ENCODE results near the gene SERPINI1. TPM values are rescaled to one million over a fixed set of nuclear protein-coding genes. Genes with fewer than 3 reads are reported as not detected.

The SERPINI1 gene, protein sequence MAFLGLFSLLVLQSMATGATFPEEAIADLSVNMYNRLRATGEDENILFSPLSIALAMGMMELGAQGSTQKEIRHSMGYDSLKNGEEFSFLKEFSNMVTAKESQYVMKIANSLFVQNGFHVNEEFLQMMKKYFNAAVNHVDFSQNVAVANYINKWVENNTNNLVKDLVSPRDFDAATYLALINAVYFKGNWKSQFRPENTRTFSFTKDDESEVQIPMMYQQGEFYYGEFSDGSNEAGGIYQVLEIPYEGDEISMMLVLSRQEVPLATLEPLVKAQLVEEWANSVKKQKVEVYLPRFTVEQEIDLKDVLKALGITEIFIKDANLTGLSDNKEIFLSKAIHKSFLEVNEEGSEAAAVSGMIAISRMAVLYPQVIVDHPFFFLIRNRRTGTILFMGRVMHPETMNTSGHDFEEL
- 7.3 and 25.3 TPM in 2 replicates for total RNA-seq (2014; rRNA removed; shearing (Covaris generic))
- 9.8 and 10.2 TPM in 2 replicates for polyA plus RNA-seq (2016; fragmentation: Nextera tagmentation; extraction: Ambion mirVana)

DNA sequence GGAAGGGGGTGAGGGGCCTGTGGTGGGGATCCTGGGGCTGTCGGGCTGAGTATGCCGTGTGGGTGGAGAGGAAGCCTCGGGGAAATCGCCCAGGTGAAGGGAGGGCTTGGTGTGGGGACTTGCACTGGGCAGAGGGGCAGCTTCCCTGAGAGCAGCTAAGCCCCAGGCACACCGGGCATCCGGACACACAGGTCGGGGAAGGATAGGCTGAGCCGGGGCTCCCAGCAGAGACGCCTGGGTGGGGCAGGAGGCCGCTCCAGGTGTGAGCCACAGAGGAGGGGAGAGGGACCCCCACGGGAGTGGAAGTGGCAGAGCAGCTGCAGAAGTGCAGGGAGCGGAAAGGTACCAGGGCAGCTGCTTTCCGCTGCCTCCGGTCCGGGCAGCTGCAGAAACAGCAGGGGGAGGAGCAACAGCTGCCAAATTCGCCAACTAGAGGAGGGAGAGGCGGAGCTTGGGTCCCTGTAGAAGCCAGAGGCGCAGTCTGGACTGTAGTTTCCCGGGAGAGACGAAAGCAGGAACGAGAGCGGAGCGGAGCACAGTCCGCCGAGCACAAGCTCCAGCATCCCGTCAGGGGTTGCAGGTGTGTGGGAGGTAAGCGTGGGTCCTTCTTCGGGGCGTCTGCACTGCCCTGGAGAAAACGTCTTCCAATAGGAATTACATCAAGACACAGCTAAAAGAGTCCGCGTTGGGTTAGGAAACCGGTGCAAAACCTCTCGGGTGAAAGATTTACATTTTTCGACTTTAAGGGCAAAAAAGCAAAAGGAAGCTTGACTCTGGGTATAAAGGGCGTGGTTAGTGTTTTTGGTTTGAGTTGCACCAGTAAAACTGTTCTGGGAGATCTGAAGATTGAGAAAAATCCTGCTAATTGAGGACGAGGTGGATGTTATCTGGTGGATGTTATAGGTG is at the start of gene SERPINI1:
SERPINI1 (plus strand) TSS at position 489 of the 906 bp plus-strand sequence. CDS start 53,408 bp downstream, outside the sequence.
- Histone ChIP-seq H3F3A (ENCODE audit: insufficient read depth) (no peaks in the 10 kb centered on the region; the same call in 1 of the 2 replicates), H3K27me3 (replicated peaks; ENCODE audit: insufficient read depth) (no peaks in the 10 kb centered on the region), H2AFZ (peak within 1 kb of the TSS; percentile 97), H3K36me3 (ENCODE audit: low read depth) (no peaks in the 10 kb centered on the region), H3K9me3 (ENCODE audit: low read depth) (no peaks in the 10 kb centered on the region), H3K27ac (peak within 1 kb of the TSS; percentile 89), H3K9ac (peak within 1 kb of the TSS; percentile 96), H3K9me2 (ENCODE audit: insufficient read depth) (no peaks in the 10 kb centered on the region), H3K79me2 (ENCODE audit: insufficient read depth) (peaks cover 41% of the 10 kb centered on the region), H4K20me1 (ENCODE audit: insufficient read depth) (no peaks in the 10 kb centered on the region), H3K4me2 (ENCODE audit: unreplicated experiment) (peak within 1 kb of the TSS; percentile 98), H3K4me3 (peak within 1 kb of the TSS; percentile 98), H3K4me1 (ENCODE audit: insufficient read depth) (peaks cover 17% of the 10 kb centered on the region)
- WGBS, 2 experiments (ENCODE audit: low coverage in 1 of 2, low lambda C conversion rate in 2 of 2, missing lambda C conversion rate in 2 of 2): 0 to 2% methylated on average over 34 to 37 of the region's 37 CpGs
- TF ChIP-seq EZH2phosphoT487 (IDR thresholded peaks at IDR 0.05; ENCODE audit: insufficient read depth, low read depth): no peak
- TF ChIP-seq EZH2 (IDR thresholded peaks at IDR 0.05; ENCODE audit: insufficient read depth, poor library complexity, severe bottlenecking): no peak
- in situ Hi-C loops (cut with MboI): no loop called here
- peak; percentile 97 for DNase-seq

DNA sequence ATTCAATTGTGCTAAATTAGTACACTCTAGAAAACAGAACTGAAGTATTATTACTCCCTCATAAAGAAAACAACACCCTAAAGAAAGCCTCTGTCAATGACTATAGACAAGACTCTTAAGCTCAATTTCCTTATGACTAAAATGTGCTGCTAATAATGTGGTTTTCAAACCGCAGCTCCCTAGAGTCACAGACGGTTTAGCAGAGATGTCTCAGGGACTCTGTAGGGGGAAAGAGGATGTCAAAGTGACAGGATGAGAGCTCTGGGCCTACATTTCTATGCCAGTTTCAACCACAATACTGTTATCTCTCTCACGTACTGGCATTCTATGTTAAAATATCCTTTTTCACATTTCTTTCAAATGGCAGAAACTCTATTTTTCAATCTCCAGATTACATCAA is 44.2 kb upstream of the SERPINI1 start:
- no peaks in the 10 kb centered on the region for H3K9me3 ChIP-seq (ENCODE audit: low read depth)
- in situ Hi-C loops (cut with MboI): no loop called here
- H3K4me3 ChIP-seq: no peak overlapping the region
- DNase-seq: no peak
- H3K9ac ChIP-seq: no peak overlapping the region
- H3K4me1 ChIP-seq (ENCODE audit: insufficient read depth): no peaks in the 10 kb centered on the region
- H3K79me2 ChIP-seq (ENCODE audit: insufficient read depth): peaks cover 1% of the 10 kb centered on the region; the same call in 1 of the 2 replicates
- H3K27me3 ChIP-seq (replicated peaks; ENCODE audit: insufficient read depth): no peaks in the 10 kb centered on the region
- no peak overlapping the region for H3K27ac ChIP-seq
- no peaks in the 10 kb centered on the region for H4K20me1 ChIP-seq (ENCODE audit: insufficient read depth)
- H2AFZ ChIP-seq: no peak overlapping the region
- no peaks in the 10 kb centered on the region for H3K9me2 ChIP-seq (ENCODE audit: insufficient read depth)
- H3F3A ChIP-seq (ENCODE audit: insufficient read depth): no peaks in the 10 kb centered on the region
- H3K36me3 ChIP-seq (ENCODE audit: low read depth): peaks cover 28% of the 10 kb centered on the region
- 91 to 96% methylated on average over 3 of the region's 3 CpGs for WGBS, 2 experiments (ENCODE audit: low coverage in 1 of 2, low lambda C conversion rate in 2 of 2, missing lambda C conversion rate in 2 of 2)
- no peak for TF ChIP-seq EZH2phosphoT487 (IDR thresholded peaks at IDR 0.05; ENCODE audit: insufficient read depth, low read depth)
- no peak for TF ChIP-seq EZH2 (IDR thresholded peaks at IDR 0.05; ENCODE audit: insufficient read depth, poor library complexity, severe bottlenecking)
- H3K4me2 ChIP-seq (ENCODE audit: unreplicated experiment): no peak overlapping the region

DNA sequence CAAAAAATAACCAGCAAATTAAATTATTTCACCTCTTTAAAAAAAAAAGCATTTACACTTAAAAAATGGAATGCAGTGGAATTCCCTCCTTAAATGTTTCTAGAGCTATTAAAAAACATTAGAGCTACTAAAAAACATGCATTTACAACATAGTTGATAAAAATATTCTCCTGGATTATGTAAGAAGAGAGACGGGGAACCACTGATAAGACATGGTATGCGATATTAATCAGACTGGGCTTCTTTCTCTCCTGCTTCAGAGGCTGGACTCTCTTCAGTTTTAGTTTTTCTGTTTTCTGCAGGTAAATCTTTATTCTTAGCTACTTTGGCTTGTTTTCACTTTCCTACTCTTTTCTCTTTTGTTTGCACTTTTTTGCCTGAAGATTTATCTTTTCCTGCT is 41.4 kb upstream of the SERPINI1 start:
- Histone ChIP-seq H3K4me1 (ENCODE audit: insufficient read depth) (no peaks in the 10 kb centered on the region), H2AFZ (no peak overlapping the region), H4K20me1 (ENCODE audit: insufficient read depth) (no peaks in the 10 kb centered on the region), H3K9me2 (ENCODE audit: insufficient read depth) (no peaks in the 10 kb centered on the region), H3K4me3 (no peak overlapping the region), H3K79me2 (ENCODE audit: insufficient read depth) (peaks cover 27% of the 10 kb centered on the region), H3K27me3 (replicated peaks; ENCODE audit: insufficient read depth) (no peaks in the 10 kb centered on the region), H3K36me3 (ENCODE audit: low read depth) (peaks cover 42% of the 10 kb centered on the region; the same call in 1 of the 2 replicates), H3K9me3 (ENCODE audit: low read depth) (no peaks in the 10 kb centered on the region), H3K27ac (no peak overlapping the region), H3K9ac (no peak overlapping the region), H3F3A (ENCODE audit: insufficient read depth) (no peaks in the 10 kb centered on the region), H3K4me2 (ENCODE audit: unreplicated experiment) (no peak overlapping the region)
- TF ChIP-seq EZH2phosphoT487 (IDR thresholded peaks at IDR 0.05; ENCODE audit: insufficient read depth, low read depth) (no peak), EZH2 (IDR thresholded peaks at IDR 0.05; ENCODE audit: insufficient read depth, poor library complexity, severe bottlenecking) (no peak)
- no peak for DNase-seq
- 95 to 98% methylated on average over 2 of the region's 2 CpGs for WGBS, 2 experiments (ENCODE audit: low coverage in 1 of 2, low lambda C conversion rate in 2 of 2, missing lambda C conversion rate in 2 of 2)
- in situ Hi-C loops (cut with MboI): no loop called here

DNA sequence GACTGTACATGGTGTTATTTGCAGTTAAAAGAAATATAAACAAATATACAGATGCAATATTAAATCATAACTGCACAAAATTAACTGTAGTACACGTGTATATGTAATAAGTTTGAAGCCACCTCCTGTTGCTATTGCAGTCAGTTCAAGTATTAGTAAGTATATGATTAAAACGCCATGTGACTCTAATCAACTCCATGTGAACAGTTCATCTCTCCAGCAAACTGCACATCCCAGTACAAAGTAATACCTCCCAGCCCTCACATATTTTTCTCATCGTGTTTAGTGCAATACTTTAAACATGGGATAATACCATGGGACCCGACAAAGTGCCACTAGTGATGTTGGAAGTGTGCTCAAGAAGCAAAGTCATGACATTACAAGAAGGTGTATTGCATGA is 35.5 kb upstream of the SERPINI1 start:
- no peaks in the 10 kb centered on the region for H3K27me3 ChIP-seq (replicated peaks; ENCODE audit: insufficient read depth)
- no peak overlapping the region for H3K27ac ChIP-seq
- H3K4me2 ChIP-seq (ENCODE audit: unreplicated experiment): no peak overlapping the region
- TF ChIP-seq EZH2phosphoT487 (IDR thresholded peaks at IDR 0.05; ENCODE audit: insufficient read depth, low read depth): no peak
- TF ChIP-seq EZH2 (IDR thresholded peaks at IDR 0.05; ENCODE audit: insufficient read depth, poor library complexity, severe bottlenecking): no peak
- H3K4me1 ChIP-seq (ENCODE audit: insufficient read depth): no peaks in the 10 kb centered on the region
- no peak overlapping the region for H3K9ac ChIP-seq
- no peak overlapping the region for H3K4me3 ChIP-seq
- H3K36me3 ChIP-seq (ENCODE audit: low read depth): peaks cover 34% of the 10 kb centered on the region; the same call in 1 of the 2 replicates
- peak; percentile 20 for DNase-seq
- H2AFZ ChIP-seq: no peak overlapping the region
- H3K79me2 ChIP-seq (ENCODE audit: insufficient read depth): peaks cover 51% of the 10 kb centered on the region
- H3K9me2 ChIP-seq (ENCODE audit: insufficient read depth): no peaks in the 10 kb centered on the region
- H3F3A ChIP-seq (ENCODE audit: insufficient read depth): no peaks in the 10 kb centered on the region
- in situ Hi-C loops (cut with MboI): no loop called here
- no peaks in the 10 kb centered on the region for H3K9me3 ChIP-seq (ENCODE audit: low read depth)
- 6 to 8% methylated on average over 4 of the region's 4 CpGs for WGBS, 2 experiments (ENCODE audit: low coverage in 1 of 2, low lambda C conversion rate in 2 of 2, missing lambda C conversion rate in 2 of 2)
- no peaks in the 10 kb centered on the region for H4K20me1 ChIP-seq (ENCODE audit: insufficient read depth)

Measured in GM23248 (cell line).